SJSA1 (cell line): ENCODE data around the gene AP1M2. TPM values are rescaled to one million over a fixed set of nuclear protein-coding genes. Genes with fewer than 3 reads are reported as not detected.
"Not testable (repeated sequence)": the region's sequence is repeated elsewhere in the genome, so short reads cannot be mapped to it uniquely, and the experiment has no call there.

Experiments used
- DNase-seq, 2 experiments: peaks; one replicate each; pipeline ENCODE4 v3.0.0-alpha.2; 2015 to 2020; ENCODE audit warnings: low spot score in 2 of 2, low read depth in 1 of 2
- H3K27ac ChIP-seq: fragments of 250-450 bp; sonication (Bioruptor Pico); 2 replicates; pipeline ENCODE4 v1.5.1; 2020; ENCODE audit warnings: mild to moderate bottlenecking, moderate library complexity
- H3K27me3 ChIP-seq: fragments of 250-450 bp; sonication (Bioruptor Pico); replicated peaks from 2 replicates; pipeline ENCODE4 v1.5.1; 2020; ENCODE audit warnings: mild to moderate bottlenecking, moderate library complexity
- H3K36me3 ChIP-seq: fragments of 250-450 bp; sonication (Bioruptor Pico); 2 replicates; pipeline ENCODE4 v1.5.1; 2020; ENCODE audit warnings: mild to moderate bottlenecking
- H3K4me1 ChIP-seq: fragments of 250-450 bp; sonication (Bioruptor Pico); replicated peaks from 2 replicates; pipeline ENCODE4 v1.6.1; 2021; ENCODE audit warnings: mild to moderate bottlenecking
- H3K4me3 ChIP-seq: fragments of 250-450 bp; sonication (Bioruptor Pico); 2 replicates; pipeline ENCODE4 v1.5.1; 2020; ENCODE audit warnings: mild to moderate bottlenecking
- H3K9me3 ChIP-seq: fragments of 250-450 bp; sonication (Bioruptor Pico); replicated peaks from 2 replicates; pipeline ENCODE4 v1.5.1; 2020; ENCODE audit warnings: mild to moderate bottlenecking
- total RNA-seq: library from RNA; depleted of rRNA; stranded (reverse); fragments of >200 nt; shearing (Covaris generic); gene quantifications from 2 replicates; pipeline ENCODE4 v1.2.3, GENCODE V29; 2014

Gene AP1M2
- total RNA-seq, 1 experiment from 2014 or later: 9.9 TPM

DNA sequence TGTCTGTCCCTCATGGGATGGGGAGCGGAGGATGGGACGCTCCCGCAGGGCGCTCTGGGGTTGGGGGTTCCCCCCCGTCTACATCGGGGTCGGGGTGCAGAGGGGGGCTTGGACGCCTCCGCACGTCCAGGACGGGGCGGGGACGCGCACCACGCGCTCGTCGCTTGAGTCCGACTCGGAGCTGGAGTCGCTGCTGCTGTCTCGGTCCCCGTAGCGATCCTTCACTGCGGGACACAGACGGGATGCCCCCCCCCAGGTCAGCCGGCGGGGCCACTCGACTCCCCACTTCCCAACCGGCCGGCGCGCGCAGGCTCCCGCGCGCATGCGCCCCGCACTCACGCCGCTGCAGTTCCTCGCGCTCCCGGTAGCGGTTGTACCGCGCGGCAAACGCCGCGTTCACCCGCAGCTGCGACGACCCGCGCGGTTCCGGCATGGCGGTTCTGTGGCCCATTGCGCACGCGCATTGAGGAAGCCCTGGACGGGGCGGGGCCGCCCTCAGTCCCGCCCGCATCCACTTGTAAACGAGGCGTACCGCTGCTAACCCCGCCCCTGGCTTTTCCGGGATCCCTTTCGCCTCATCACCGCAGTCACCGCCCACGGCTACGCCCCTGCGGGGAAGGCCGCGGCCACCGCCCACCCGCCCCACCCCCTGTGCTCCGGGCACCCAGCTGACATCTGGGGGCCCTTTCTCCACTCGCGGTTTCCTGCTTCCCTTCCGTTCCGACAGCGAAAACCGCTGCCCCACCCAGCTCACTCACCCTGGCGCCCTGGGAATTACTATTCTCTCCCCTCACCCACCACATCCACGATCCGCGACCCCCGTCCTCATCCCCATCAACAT is 21.3 kb downstream of the AP1M2 start, which contains the start of gene KRI1:
KRI1 (minus strand) TSS at position 444 of the 841 bp plus-strand sequence; CDS start at position 433, 11 bp downstream.
- Histone ChIP-seq H3K27me3 (no peaks in the 10 kb centered on the region), H3K9me3 (no peaks in the 10 kb centered on the region), H3K36me3 (peaks cover 43% of the 10 kb centered on the region), H3K4me1 (peaks cover 29% of the 10 kb centered on the region), H3K27ac (peak within 1 kb of the TSS; percentile 22; the same call in 1 of the 2 replicates), H3K4me3 (peak within 1 kb of the TSS; percentile 78)
- DNase-seq: peak; percentile 97 to 99

DNA sequence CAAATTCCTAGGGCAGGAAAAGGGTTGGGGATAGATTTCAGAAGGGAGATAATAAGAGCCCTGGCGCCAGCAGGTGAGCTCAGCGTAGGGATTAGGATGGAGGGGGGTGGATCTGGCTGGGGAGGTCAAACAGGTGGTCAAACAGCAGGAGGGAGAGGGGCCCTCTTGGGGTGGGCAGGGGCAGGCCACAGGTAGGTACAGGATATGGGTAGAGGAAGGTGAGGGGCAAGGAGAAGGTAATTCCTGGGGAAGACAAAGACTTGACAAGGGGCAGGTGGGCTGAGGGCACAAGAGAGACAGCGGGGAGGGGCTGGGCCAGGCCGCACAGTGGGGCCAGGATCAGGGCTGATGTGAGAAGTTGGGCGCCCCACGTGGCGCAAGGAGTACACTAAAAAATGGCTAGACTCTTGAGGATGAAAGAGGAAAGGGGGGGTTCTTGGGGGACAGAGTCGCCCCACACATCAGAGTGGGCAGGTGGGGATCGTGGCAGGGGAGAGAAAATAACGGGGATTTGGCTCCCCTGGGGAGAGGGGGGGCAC is 22.0 kb downstream of the AP1M2 start:
- H3K4me1 ChIP-seq: peaks cover 29% of the 10 kb centered on the region
- 0 out of 2 replicates have a peak overlapping the region, but pooled peaks have one; percentile 11 for H3K27ac ChIP-seq
- H3K36me3 ChIP-seq: peaks cover 49% of the 10 kb centered on the region
- H3K9me3 ChIP-seq: no peaks in the 10 kb centered on the region
- no peaks in the 10 kb centered on the region for H3K27me3 ChIP-seq
- DNase-seq: no peak
- H3K4me3 ChIP-seq: peak overlapping the region; percentile 78

GRCh38 chr19:10562609-10563008 is 24.5 kb downstream of the AP1M2 start:
- Histone ChIP-seq H3K4me3 (no peak overlapping the region), H3K4me1 (peaks cover 19% of the 10 kb centered on the region), H3K27ac (no peak overlapping the region), H3K36me3 (peaks cover 63% of the 10 kb centered on the region), H3K9me3 (no peaks in the 10 kb centered on the region), H3K27me3 (no peaks in the 10 kb centered on the region)
- DNase-seq: no peak

DNA sequence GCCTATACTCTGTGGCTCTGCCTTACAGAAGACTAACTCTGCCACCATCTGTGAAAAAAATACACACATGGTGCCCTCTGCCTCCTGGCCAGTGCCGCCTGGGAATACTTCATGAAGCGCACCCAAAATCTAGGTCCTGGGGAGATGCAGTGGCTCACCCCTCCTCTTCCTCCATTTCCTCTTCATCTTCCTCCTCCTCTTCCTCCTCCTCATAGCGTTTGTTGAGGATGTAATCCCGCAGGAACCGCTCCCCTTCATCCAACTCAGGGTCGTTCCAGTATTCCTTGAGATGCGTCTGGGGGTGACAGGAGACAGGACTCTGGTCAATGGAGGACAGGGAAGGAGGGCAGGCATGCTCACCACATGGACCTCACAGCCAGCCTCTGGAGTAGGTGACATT is 27.0 kb downstream of the AP1M2 start:
- Histone ChIP-seq H3K4me3 (no peak overlapping the region), H3K36me3 (peaks cover 67% of the 10 kb centered on the region), H3K9me3 (no peaks in the 10 kb centered on the region), H3K4me1 (peaks cover 5% of the 10 kb centered on the region; the same call in 1 of the 2 replicates), H3K27me3 (no peaks in the 10 kb centered on the region), H3K27ac (no peak overlapping the region)
- no peak for DNase-seq

DNA sequence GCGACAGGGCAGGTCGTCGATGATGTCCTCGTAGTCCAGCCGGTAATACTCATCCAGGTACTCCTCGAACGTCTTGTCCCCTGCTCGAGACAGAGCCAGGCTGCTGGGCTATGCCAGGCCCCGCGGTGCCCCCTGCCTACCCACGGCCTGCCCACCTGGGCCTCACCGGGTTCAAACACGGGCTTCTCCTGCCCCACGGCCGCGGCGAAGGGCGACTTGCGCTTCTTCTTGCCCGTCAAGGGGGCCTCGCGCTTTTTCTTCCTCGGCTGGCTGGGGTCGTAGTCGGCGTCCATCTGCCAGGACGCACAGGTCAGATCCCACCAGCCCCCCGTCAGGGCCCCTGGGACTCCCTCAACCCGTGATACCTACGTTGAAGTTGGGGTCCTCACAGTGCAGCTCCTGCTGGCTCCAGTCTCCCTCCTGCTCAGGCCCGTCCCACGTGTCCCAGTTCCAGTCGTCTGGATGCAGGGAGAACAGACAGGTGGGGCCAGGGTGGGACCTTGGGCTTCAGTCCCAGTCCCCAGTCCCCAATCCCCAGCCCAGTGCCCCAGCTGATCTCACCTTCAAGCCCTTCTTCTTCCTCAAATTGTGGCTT is 29.4 kb downstream of the AP1M2 start:
- peaks cover 79% of the 10 kb centered on the region for H3K36me3 ChIP-seq
- DNase-seq: no peak

GRCh38 chr19:10555610-10555973 is 31.5 kb downstream of the AP1M2 start:
- H3K36me3 ChIP-seq: peaks cover 87% of the 10 kb centered on the region
- no peaks in the 10 kb centered on the region for H3K9me3 ChIP-seq
- DNase-seq: no peak
- H3K27ac ChIP-seq: no peak overlapping the region
- no peaks in the 10 kb centered on the region for H3K27me3 ChIP-seq
- no peak overlapping the region for H3K4me3 ChIP-seq
- no peaks in the 10 kb centered on the region for H3K4me1 ChIP-seq

More for the DNA sequence above, 29.4 kb downstream of the AP1M2 start:
- no peaks in the 10 kb centered on the region for H3K4me1 ChIP-seq
- no peaks in the 10 kb centered on the region for H3K27me3 ChIP-seq
- H3K4me3 ChIP-seq: no peak overlapping the region
- H3K27ac ChIP-seq: no peak overlapping the region
- H3K9me3 ChIP-seq: no peaks in the 10 kb centered on the region

DNA sequence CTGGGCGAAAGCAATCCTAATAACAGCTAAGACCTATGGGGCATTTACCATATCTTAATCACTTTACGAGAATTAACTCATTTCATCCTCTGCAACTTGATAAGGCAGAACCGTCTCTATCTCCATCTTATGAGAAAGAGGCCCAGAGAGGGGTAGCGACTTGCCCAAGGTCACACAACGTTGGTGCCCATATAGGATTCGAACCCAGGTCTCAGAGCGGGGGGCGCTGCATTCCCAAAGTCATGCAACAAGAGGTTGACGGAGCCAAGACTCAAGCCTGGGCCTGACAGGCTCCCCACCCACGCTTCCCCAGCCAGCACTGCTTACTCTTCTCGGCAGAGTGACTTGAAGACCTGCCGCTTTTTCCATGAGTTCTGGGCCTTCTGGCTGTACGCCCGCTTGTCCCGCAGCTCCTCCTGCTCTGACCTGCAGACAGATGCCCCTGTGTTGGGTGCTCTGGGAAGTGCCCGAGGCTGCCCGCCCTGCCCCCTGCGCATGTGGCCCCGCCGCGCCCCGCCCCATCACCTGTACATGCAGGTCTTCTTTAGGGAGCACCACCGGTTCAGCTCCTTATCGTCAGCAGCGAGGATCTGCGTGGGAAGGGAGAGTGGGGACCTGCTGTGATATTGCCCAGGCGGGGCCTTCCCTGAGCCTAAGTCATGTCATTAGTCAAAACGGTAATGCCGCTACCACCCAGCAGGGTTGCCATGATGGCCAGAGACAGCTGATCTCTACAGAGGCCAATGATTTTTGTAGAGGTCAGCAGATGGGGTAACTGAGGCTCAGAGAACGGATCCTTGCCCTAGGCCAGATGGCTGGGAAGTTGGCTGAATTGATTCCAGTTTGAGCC is 32.1 kb downstream of the AP1M2 start:
- Histone ChIP-seq H3K9me3 (no peaks in the 10 kb centered on the region), H3K4me1 (no peaks in the 10 kb centered on the region), H3K4me3 (no peak overlapping the region), H3K36me3 (peaks cover 84% of the 10 kb centered on the region), H3K27me3 (no peaks in the 10 kb centered on the region), H3K27ac (no peak overlapping the region)
- DNase-seq: no peak

GRCh38 chr19:10553943-10554381 is 33.1 kb downstream of the AP1M2 start:
- Histone ChIP-seq H3K27ac (no peak overlapping the region), H3K4me1 (no peaks in the 10 kb centered on the region), H3K9me3 (no peaks in the 10 kb centered on the region), H3K4me3 (no peak overlapping the region), H3K27me3 (no peaks in the 10 kb centered on the region), H3K36me3 (peaks cover 84% of the 10 kb centered on the region)
- DNase-seq: no peak

DNA sequence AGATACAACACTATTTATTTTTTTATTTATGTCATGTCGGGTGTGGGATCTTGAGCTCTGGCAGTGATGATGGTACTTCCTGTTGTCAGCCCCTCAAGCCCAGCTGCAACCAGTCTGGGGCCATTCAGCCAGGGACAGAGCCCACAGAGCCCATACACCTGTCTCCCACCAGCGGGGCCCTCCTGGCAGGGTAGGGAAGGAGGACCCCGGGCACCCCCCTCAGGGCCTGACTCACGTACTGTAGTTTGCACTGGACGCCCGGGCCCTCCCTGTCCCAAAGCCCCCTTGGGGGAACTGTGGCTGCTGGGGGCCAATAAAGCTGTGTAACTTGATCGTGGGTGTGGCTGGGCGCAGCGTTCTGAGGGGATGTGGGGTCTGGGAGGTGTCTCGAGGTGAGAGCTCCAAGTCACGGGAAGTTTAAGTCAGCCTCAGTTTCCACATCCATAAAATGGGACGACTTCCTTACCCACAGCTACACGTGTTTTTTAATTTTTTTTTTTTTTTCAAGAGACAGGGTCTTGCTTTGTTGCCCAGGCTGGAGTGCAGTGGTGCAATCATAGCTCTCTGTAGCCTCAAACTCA is 33.9 kb downstream of the AP1M2 start:
- H3K36me3 ChIP-seq: peaks cover 89% of the 10 kb centered on the region
- no peaks in the 10 kb centered on the region for H3K4me1 ChIP-seq
- H3K4me3 ChIP-seq: no peak overlapping the region
- H3K27ac ChIP-seq: no peak overlapping the region
- H3K9me3 ChIP-seq: no peaks in the 10 kb centered on the region
- H3K27me3 ChIP-seq: no peaks in the 10 kb centered on the region
- DNase-seq: no peak

GRCh38 chr19:10552510-10553053 is 34.5 kb downstream of the AP1M2 start:
- peak in 1 of 2 experiments; percentile 47 for DNase-seq
- H3K36me3 ChIP-seq: peaks cover 83% of the 10 kb centered on the region

DNA sequence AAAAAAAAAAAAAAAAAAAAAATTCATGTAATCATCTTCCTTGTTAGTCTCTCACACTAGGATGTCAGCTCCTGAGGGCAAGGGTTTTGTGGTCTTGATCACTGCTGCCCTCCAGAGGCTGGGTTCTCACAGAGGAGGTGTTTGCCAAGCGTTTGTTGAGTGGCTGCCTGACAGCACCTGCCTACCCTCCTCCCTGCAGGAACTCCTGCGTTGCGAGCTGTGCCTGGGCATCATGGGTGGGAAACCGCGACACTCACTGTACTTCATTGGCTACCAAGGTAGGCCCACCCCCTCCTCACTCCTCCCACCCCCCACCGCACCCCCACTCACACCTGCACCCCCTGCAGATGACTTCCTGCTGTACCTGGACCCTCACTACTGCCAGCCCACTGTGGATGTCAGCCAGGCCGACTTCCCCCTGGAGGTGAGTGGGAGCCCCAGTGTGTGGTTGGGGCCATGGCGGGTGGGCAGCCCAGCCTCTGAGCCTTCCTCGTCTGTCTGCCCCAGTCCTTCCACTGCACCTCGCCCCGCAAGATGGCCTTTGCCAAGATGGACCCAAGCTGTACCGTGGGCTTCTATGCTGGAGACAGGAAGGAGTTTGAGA is 35.3 kb downstream of the AP1M2 start:
- DNase-seq: peak in 1 of 2 experiments; percentile 47
- Histone ChIP-seq H3K4me1 (no peaks in the 10 kb centered on the region), H3K27me3 (no peaks in the 10 kb centered on the region), H3K27ac (no peak overlapping the region), H3K36me3 (peaks cover 83% of the 10 kb centered on the region), H3K4me3 (no peak overlapping the region), H3K9me3 (no peaks in the 10 kb centered on the region)

More at GRCh38 chr19:10552510-10553053, 34.5 kb downstream of the AP1M2 start:
- no peak overlapping the region for H3K4me3 ChIP-seq
- no peaks in the 10 kb centered on the region for H3K4me1 ChIP-seq
- no peak overlapping the region for H3K27ac ChIP-seq
- no peaks in the 10 kb centered on the region for H3K27me3 ChIP-seq
- H3K9me3 ChIP-seq: no peaks in the 10 kb centered on the region

- DNase-seq, H3K4me3 ChIP-seq, H3K27ac ChIP-seq, H3K9me3 ChIP-seq, H3K4me1 ChIP-seq, H3K27me3 ChIP-seq: not testable (repeated sequence)
- H3K36me3 ChIP-seq: peaks cover 80% of the 10 kb centered on the region
Measured at GRCh38 chr19:10551006-10551405, 36.1 kb downstream of the AP1M2 start.
